ENCODE results near the gene RAB11FIP4.
"Not testable (repeated sequence)": the region's sequence is repeated elsewhere in the genome, so short reads cannot be mapped to it uniquely, and the experiment has no call there.

The RAB11FIP4 gene

GRCh38 chr17:31391496-31391949 lies at the start of gene RAB11FIP4:
TSS of gene RAB11FIP4 (plus strand) at chr17:31391675. CDS start at chr17:31391853, 178 bp downstream.
- no peak for DNase-seq (ENCODE audit: low read depth in 1 of 2, low spot score in 1 of 2)

- not testable (repeated sequence) for DNase-seq (ENCODE audit: low read depth in 1 of 2, low spot score in 1 of 2)
Observed at GRCh38 chr17:31345191-31345747, 46.2 kb upstream of the RAB11FIP4 start.

GRCh38 chr17:31349454-31349853 lies 42.0 kb upstream of the RAB11FIP4 start:
- DNase-seq (ENCODE audit: low read depth in 1 of 2, low spot score in 1 of 2), result no peak

- DNase-seq (ENCODE audit: low read depth in 1 of 2, low spot score in 1 of 2), result no peak
Observed at GRCh38 chr17:31355935-31356334, 35.5 kb upstream of the RAB11FIP4 start.

GRCh38 chr17:31357091-31357490 lies 34.4 kb upstream of the RAB11FIP4 start:
- no peak for DNase-seq (ENCODE audit: low read depth in 1 of 2, low spot score in 1 of 2)

- DNase-seq (ENCODE audit: low read depth in 1 of 2, low spot score in 1 of 2), result no peak
Observed at GRCh38 chr17:31357839-31358394, 33.6 kb upstream of the RAB11FIP4 start.

- no peak for DNase-seq (ENCODE audit: low read depth in 1 of 2, low spot score in 1 of 2)
Observed at GRCh38 chr17:31364012-31364411, 27.5 kb upstream of the RAB11FIP4 start.

GRCh38 chr17:31366088-31366487 lies 25.4 kb upstream of the RAB11FIP4 start:
- no peak for DNase-seq (ENCODE audit: low read depth in 1 of 2, low spot score in 1 of 2)

- DNase-seq (ENCODE audit: low read depth in 1 of 2, low spot score in 1 of 2), result no peak
Observed at GRCh38 chr17:31369266-31369665, 22.2 kb upstream of the RAB11FIP4 start.

GRCh38 chr17:31371511-31372097 lies 19.9 kb upstream of the RAB11FIP4 start:
- no peak for DNase-seq (ENCODE audit: low read depth in 1 of 2, low spot score in 1 of 2)

- DNase-seq (ENCODE audit: low read depth in 1 of 2, low spot score in 1 of 2), result no peak
Observed at GRCh38 chr17:31373150-31374093, 18.1 kb upstream of the RAB11FIP4 start.

- DNase-seq (ENCODE audit: low read depth in 1 of 2, low spot score in 1 of 2), result no peak
Observed at GRCh38 chr17:31374094-31374447, 17.4 kb upstream of the RAB11FIP4 start.

GRCh38 chr17:31374503-31374902 lies 17.0 kb upstream of the RAB11FIP4 start:
- DNase-seq (ENCODE audit: low read depth in 1 of 2, low spot score in 1 of 2), result no peak

GRCh38 chr17:31378638-31379037 lies 12.8 kb upstream of the RAB11FIP4 start:
- no peak for DNase-seq (ENCODE audit: low read depth in 1 of 2, low spot score in 1 of 2)

GRCh38 chr17:31379597-31380205 lies 11.8 kb upstream of the RAB11FIP4 start:
- DNase-seq (ENCODE audit: low read depth in 1 of 2, low spot score in 1 of 2), result no peak

GRCh38 chr17:31381165-31381668 lies 10.3 kb upstream of the RAB11FIP4 start:
- no peak for DNase-seq (ENCODE audit: low read depth in 1 of 2, low spot score in 1 of 2)

- not testable (repeated sequence) for DNase-seq (ENCODE audit: low read depth in 1 of 2, low spot score in 1 of 2)
Observed at GRCh38 chr17:31382668-31383275, 8.7 kb upstream of the RAB11FIP4 start.

GRCh38 chr17:31383488-31383887 lies 8.0 kb upstream of the RAB11FIP4 start:
- not testable (repeated sequence) for DNase-seq (ENCODE audit: low read depth in 1 of 2, low spot score in 1 of 2)

- no peak for DNase-seq (ENCODE audit: low read depth in 1 of 2, low spot score in 1 of 2)
Observed at GRCh38 chr17:31385428-31386285, 5.8 kb upstream of the RAB11FIP4 start.
